Activated naive CD8-positive, alpha-beta T cell (primary cell): Measurements from ENCODE around the gene PRELID1.
"Not testable (repeated sequence)": the region's sequence is repeated elsewhere in the genome, so short reads cannot be mapped to it uniquely, and the experiment has no call there.

Source experiments
- H3K27ac Mint-ChIP-seq: one replicate; pipeline ENCODE4 v1.8.0; 2021; ENCODE audit warnings: mixed read lengths
- H3K27me3 Mint-ChIP-seq: one replicate; pipeline ENCODE4 v1.8.0; 2021; ENCODE audit warnings: mixed read lengths
- H3K36me3 Mint-ChIP-seq: one replicate; pipeline ENCODE4 v1.8.0; 2021; ENCODE audit warnings: mixed read lengths
- H3K4me1 Mint-ChIP-seq: one replicate; pipeline ENCODE4 v1.8.0; 2021; ENCODE audit warnings: low read depth, mixed read lengths
- H3K4me3 Mint-ChIP-seq: one replicate; pipeline ENCODE4 v1.8.0; 2021; ENCODE audit warnings: mild to moderate bottlenecking, mixed read lengths
- H3K9me3 Mint-ChIP-seq: one replicate; pipeline ENCODE4 v1.8.0; 2021; ENCODE audit warnings: low read depth, mixed read lengths

The PRELID1 gene

DNA sequence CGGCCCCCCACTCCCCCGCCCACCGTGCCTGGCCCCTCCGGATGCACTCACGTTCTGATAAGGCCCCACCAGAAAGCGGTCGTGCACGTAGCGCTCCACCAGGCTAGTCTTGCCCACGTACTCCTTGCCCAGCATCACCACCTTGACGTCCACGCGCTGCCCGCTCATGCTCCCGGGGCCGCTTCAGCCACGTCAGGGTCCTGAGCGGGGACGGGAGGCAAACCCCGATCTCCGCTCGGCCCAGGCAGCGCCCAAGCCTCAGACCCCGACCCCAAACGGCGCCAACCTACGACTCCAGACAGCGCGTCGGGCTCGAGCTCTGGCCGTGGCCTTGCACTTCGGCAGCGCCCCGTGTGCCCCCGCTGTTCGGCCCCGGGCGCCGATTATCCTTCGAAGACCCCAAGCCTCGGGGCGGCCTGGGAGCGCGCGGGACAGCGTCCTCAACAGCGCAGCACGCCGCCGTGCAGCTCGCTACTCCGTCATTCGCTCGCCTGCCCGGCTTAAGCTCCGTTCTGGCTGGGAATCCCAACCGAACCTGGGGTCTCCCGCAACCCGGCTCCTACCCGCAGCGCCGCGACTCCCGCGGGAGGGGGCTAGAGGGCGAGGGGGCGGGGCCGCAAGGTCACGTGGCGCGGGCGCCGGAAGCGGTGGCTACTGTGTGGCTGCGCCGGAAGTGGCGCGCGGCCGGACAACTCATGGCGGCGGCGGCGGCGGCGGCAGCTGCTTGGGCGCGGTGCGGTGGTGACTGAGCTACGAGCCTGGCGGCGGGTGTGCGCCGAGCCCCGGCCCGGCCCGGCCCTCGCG, at the start of gene PRELID1, which contains the start of gene RAB24:
Gene PRELID1, plus strand, starts transcription at position 679 of the 804 bp plus-strand sequence. CDS start 187 bp downstream, outside the sequence.
Gene RAB24, minus strand, starts transcription at position 599 of the 804 bp plus-strand sequence. Its CDS starts 431 bp downstream, at position 168.
- peak within 1 kb of the TSS; percentile 91 for H3K27ac Mint-ChIP-seq
- H3K36me3 Mint-ChIP-seq: peaks cover 8% of the 10 kb centered on the region
- H3K4me3 Mint-ChIP-seq: peak within 1 kb of the TSS; percentile 98
- peaks cover 64% of the 10 kb centered on the region for H3K4me1 Mint-ChIP-seq
- H3K9me3 Mint-ChIP-seq: no peaks in the 10 kb centered on the region
- no peaks in the 10 kb centered on the region for H3K27me3 Mint-ChIP-seq

GRCh38 chr5:177256296-177256695, 47.3 kb upstream of the PRELID1 start:
- peaks cover 2% of the 10 kb centered on the region for H3K4me1 Mint-ChIP-seq
- H3K9me3 Mint-ChIP-seq: no peaks in the 10 kb centered on the region
- H3K36me3 Mint-ChIP-seq: peaks cover 6% of the 10 kb centered on the region
- H3K4me3 Mint-ChIP-seq: no peak overlapping the region
- no peak overlapping the region for H3K27ac Mint-ChIP-seq
- no peaks in the 10 kb centered on the region for H3K27me3 Mint-ChIP-seq

DNA sequence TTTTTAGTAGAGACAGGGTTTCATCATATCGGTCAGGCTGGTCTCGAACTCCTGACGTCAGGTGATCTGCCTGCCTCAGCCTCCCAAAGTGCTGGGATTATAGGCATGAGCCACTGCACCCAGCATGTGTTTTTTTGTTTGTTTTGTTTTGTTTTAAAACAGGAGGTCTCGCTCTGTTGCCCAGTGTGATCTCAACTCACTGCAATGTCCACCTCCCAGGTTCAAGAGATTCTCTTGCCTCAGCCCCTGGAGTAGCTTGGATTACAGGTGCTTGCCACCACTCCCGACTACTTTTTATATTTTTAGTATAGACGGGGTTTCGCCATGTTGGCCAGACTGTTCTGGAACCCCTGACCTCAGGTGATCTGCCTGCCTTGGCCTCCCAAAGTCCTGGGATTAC, 44.9 kb upstream of the PRELID1 start:
- not testable (repeated sequence) for H3K27me3 Mint-ChIP-seq, H3K4me1 Mint-ChIP-seq, H3K27ac Mint-ChIP-seq, H3K9me3 Mint-ChIP-seq, H3K4me3 Mint-ChIP-seq
- H3K36me3 Mint-ChIP-seq: peaks cover 12% of the 10 kb centered on the region

DNA sequence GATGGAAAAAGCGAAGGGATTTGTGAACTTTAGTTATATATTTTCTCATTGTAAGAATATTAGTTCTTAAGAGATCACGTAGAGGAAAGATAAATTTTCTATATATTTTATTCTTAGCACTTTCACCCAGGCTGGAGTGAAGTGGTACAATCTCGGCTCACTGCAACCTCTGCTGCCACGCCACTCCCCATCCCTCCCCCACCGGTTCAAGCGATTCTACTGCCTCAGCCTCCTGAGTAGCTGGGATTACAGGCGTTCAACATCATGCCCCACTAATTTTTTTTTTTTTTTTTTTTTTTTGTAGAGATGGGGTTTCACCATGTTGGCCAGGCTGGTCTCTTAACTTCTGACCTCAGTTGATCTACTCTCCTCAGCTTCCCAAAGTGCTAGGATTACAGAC, 42.6 kb upstream of the PRELID1 start:
- Mint-ChIP-seq H3K27ac (no peak overlapping the region), H3K4me1 (peaks cover 2% of the 10 kb centered on the region), H3K9me3 (no peaks in the 10 kb centered on the region), H3K36me3 (peaks cover 9% of the 10 kb centered on the region), H3K4me3 (no peak overlapping the region), H3K27me3 (no peaks in the 10 kb centered on the region)

DNA sequence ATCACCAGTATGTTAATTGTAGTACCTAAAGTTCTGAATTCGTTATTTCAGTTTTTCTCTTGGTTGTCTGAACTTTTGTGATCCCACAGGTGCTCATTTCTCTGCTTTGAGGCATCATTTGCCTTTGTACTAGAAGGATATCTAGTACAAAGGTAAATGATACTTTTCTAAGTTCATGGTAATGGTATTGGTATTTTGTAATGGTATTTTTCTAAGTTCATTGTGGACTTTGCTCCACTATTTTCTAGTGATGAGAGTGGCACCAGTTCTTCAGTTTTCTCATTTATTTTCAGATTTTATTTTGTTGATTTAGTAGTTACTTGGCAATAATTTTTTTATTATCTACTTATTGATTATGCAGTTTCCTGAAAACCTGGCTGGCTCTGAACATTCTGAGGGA, 42.1 kb upstream of the PRELID1 start:
- Mint-ChIP-seq H3K4me3 (no peak overlapping the region), H3K9me3 (no peaks in the 10 kb centered on the region), H3K36me3 (peaks cover 9% of the 10 kb centered on the region), H3K27me3 (no peaks in the 10 kb centered on the region), H3K4me1 (peaks cover 2% of the 10 kb centered on the region), H3K27ac (no peak overlapping the region)

DNA sequence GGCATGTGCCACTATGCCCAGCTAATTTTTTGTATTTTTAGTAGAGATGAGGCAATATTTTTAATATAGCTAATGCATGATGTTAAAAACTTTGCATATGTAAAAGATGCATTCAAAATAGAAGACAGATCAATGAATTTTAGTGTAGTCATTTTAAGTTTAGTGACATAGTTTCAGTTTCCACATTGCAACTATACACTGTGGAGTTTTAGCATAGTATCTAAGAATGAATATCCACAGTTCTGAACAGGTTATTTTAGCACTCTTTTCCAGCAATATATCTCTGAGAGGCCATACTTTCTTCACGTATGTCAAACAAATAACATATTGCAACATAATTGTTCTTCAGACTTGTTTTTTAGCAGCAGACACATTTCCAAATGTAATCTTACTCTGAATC, 39.4 kb upstream of the PRELID1 start:
- Mint-ChIP-seq H3K27me3 (no peaks in the 10 kb centered on the region), H3K9me3 (no peaks in the 10 kb centered on the region), H3K4me1 (peaks cover 2% of the 10 kb centered on the region), H3K4me3 (no peak overlapping the region), H3K36me3 (peaks cover 11% of the 10 kb centered on the region), H3K27ac (no peak overlapping the region)

DNA sequence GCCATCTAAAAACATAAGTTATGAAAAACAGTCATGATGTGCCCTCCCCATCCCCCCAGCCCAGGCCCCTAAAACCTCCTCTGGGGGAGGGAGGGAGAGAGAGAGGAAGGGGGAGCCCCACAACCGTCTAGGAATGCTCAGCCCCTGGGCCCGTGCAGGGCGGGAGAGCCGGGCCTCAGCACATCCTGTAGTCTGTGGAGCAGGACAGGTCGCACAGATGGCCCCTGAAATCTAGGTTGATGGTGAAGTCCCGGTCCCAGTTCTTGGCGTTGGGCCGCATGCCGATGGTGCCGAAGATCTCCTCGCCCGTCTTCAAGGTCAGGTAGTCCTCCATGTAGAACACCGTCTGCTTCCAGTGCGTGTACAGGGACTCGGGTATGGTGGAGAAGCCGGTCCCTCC, 38.2 kb upstream of the PRELID1 start:
- H3K27ac Mint-ChIP-seq: no peak overlapping the region
- no peaks in the 10 kb centered on the region for H3K27me3 Mint-ChIP-seq
- H3K4me1 Mint-ChIP-seq: peaks cover 2% of the 10 kb centered on the region
- no peak overlapping the region for H3K4me3 Mint-ChIP-seq
- peaks cover 11% of the 10 kb centered on the region for H3K36me3 Mint-ChIP-seq
- no peaks in the 10 kb centered on the region for H3K9me3 Mint-ChIP-seq

GRCh38 chr5:177269232-177269895, 34.2 kb upstream of the PRELID1 start:
- H3K27me3 Mint-ChIP-seq: no peaks in the 10 kb centered on the region

GRCh38 chr5:177269976-177270375, 33.6 kb upstream of the PRELID1 start:
- Mint-ChIP-seq H3K36me3 (peaks cover 3% of the 10 kb centered on the region), H3K4me3 (no peak overlapping the region), H3K4me1 (no peaks in the 10 kb centered on the region), H3K9me3 (no peaks in the 10 kb centered on the region), H3K27ac (no peak overlapping the region), H3K27me3 (no peaks in the 10 kb centered on the region)

More at GRCh38 chr5:177269232-177269895, 34.2 kb upstream of the PRELID1 start:
- Mint-ChIP-seq H3K9me3 (no peaks in the 10 kb centered on the region), H3K4me1 (no peaks in the 10 kb centered on the region), H3K36me3 (peaks cover 3% of the 10 kb centered on the region), H3K4me3 (no peak overlapping the region), H3K27ac (no peak overlapping the region)

DNA sequence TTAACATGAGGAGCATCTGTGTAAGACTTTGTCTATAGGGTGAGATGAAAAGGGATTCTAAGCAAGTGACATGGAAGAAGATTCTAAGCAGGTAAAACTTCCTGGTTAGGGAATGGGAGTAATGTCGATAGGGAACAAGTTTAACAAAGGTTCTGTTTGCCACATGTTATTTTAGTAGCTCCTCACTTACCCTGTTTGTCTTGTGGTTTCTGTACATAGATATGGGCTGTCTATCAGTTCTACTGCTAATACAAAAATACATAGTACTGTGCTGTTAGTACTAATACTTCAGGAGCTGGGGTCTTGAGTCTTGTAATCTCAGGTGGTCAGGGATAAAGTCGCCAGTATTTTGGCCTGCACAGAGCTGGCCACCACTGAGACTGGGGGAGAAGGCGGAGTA, 32.9 kb upstream of the PRELID1 start:
- Mint-ChIP-seq H3K27me3 (no peaks in the 10 kb centered on the region), H3K4me1 (no peaks in the 10 kb centered on the region), H3K27ac (peak overlapping the region; percentile 16), H3K9me3 (no peaks in the 10 kb centered on the region), H3K36me3 (peaks cover 4% of the 10 kb centered on the region), H3K4me3 (no peak overlapping the region)

DNA sequence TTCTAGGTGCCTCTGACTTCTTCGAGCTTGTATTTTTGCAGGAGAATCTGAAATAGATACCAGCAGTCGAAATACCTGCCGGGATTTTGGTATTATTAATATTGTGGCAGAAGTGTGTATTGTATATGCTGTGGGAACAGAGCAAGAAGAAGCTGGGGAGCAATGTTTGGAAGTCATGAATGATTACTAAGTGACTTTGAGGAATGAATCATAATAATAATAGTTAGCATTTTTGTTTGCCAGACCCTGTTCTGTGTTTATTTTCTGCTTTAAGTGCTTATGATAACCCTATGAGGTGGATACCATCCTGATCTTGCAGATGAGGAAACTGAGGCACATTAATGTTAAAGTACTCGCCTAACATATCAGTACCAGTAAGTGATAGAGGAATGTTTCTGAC, 32.5 kb upstream of the PRELID1 start:
- no peaks in the 10 kb centered on the region for H3K4me1 Mint-ChIP-seq
- H3K36me3 Mint-ChIP-seq: peaks cover 5% of the 10 kb centered on the region
- no peaks in the 10 kb centered on the region for H3K9me3 Mint-ChIP-seq
- H3K4me3 Mint-ChIP-seq: no peak overlapping the region
- H3K27ac Mint-ChIP-seq: no peak overlapping the region
- no peaks in the 10 kb centered on the region for H3K27me3 Mint-ChIP-seq

DNA sequence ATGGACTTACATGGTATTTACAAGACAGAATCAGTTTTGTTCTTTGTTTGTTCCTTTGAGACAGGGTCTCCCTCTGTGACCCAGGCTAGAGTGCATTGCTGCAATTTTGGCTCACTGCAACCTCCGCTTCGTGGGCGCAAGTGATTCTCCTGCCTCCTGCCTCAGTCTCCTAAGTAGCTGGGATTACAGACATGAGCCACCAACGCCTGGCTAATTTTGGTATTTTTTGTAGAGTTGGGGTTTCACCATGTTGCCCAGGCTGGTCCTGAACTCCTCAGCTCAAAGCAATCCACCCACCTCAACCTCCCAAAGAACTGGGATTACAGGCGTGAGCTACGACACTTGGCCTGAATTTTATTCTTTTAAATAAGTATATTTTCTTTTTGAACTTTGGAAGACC, 27.7 kb upstream of the PRELID1 start:
- Mint-ChIP-seq H3K36me3 (peaks cover 3% of the 10 kb centered on the region), H3K9me3 (no peaks in the 10 kb centered on the region), H3K4me3 (no peak overlapping the region), H3K27ac (no peak overlapping the region), H3K4me1 (peaks cover 5% of the 10 kb centered on the region), H3K27me3 (no peaks in the 10 kb centered on the region)

GRCh38 chr5:177276886-177277285, 26.7 kb upstream of the PRELID1 start:
- Mint-ChIP-seq H3K27ac (no peak overlapping the region), H3K36me3 (peaks cover 3% of the 10 kb centered on the region), H3K9me3 (no peaks in the 10 kb centered on the region), H3K4me1 (peaks cover 5% of the 10 kb centered on the region), H3K27me3 (no peaks in the 10 kb centered on the region), H3K4me3 (no peak overlapping the region)

- Mint-ChIP-seq H3K27me3 (no peaks in the 10 kb centered on the region), H3K4me3 (no peak overlapping the region), H3K36me3 (peaks cover 8% of the 10 kb centered on the region), H3K4me1 (peaks cover 3% of the 10 kb centered on the region), H3K27ac (no peak overlapping the region), H3K9me3 (no peaks in the 10 kb centered on the region)
These were observed 15.4 kb upstream of the PRELID1 start for GRCh38 chr5:177288191-177288590.

- Mint-ChIP-seq H3K4me1 (peaks cover 12% of the 10 kb centered on the region), H3K27me3 (no peaks in the 10 kb centered on the region), H3K9me3 (no peaks in the 10 kb centered on the region), H3K4me3 (no peak overlapping the region), H3K27ac (peak overlapping the region; percentile 34), H3K36me3 (peaks cover 8% of the 10 kb centered on the region)
These were observed 12.6 kb upstream of the PRELID1 start for GRCh38 chr5:177290816-177291596.
